ENCODE measurements around the gene TMEM244.
"Not testable (repeated sequence)": the region's sequence is repeated elsewhere in the genome, so short reads cannot be mapped to it uniquely, and the experiment has no call there.

The TMEM244 gene

DNA sequence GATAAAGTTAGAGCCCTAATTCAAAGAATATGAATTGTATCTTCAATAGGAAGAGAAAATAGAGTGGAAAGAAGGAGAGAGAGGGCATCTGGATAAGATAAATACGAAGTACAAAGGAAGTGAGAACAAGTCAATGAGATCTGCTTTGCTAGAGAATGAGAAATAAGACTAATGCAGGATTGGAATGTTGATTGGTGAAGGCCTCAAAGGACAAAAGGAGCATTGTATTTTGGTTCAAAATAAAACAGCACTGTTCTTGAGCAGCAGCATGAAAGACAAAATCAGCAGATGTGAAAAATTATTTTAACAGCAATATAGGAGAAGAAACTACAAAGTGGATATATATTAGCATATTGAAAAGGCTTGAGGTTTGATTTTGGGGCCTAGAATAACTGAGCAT is 5.1 kb upstream of the TMEM244 start:
- DNase-seq, result no peak

DNA sequence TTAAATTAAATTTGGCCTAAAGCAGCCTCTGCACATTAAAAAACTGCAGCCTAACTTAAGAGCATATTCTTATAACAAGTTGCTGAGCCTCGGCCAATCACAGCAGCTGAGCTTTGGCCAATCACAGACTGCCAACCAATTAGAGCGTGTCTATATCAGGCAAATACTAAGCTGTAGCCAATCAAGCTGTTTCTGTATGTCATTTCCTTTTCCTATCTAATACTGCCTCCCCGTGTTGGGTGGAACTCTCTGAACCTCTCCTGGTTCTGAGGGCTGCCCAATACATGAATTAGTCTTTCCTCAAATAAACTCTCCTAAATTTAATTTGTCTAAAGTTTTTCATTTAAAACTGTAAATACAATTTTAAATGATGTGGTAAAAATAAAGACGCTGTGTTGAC is 3.9 kb upstream of the TMEM244 start:
- no peak for DNase-seq

GRCh38 chr6:129863664-129864063 is 2.5 kb upstream of the TMEM244 start:
- no peak for DNase-seq

- no peak for DNase-seq
Observed at GRCh38 chr6:129859524-129859923, 1.6 kb downstream of the TMEM244 start.

- no peak for DNase-seq
Observed at GRCh38 chr6:129857838-129858237, 3.3 kb downstream of the TMEM244 start.

- peak; percentile 28 for DNase-seq
Observed at GRCh38 chr6:129853996-129854711, 7.0 kb downstream of the TMEM244 start.

GRCh38 chr6:129852257-129852858 is 8.8 kb downstream of the TMEM244 start:
- no peak for DNase-seq

DNA sequence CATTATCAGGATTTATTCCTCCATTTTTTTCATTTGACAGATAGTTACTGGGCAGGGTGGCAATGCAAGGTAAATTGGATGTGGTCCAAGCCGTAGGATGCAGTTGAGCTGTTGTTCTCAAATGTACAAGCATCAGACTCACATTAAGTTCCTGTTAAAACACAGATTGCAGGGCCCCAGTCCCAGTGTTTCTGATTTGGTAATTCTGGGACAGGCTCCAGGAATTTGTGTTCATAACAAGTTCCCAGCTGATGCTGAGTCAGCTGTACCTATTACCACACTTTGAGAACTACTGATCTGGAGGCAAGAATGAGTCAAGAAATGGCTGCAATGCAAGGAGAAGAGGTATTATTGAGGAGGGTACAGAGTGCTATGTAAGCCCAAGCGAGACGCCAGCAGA is 11.7 kb downstream of the TMEM244 start:
- DNase-seq, result no peak

GRCh38 chr6:129846761-129847160 is 14.4 kb downstream of the TMEM244 start:
- DNase-seq, result no peak

- no peak for DNase-seq
Observed at GRCh38 chr6:129845696-129846095, 15.4 kb downstream of the TMEM244 start.

- DNase-seq, result no peak
Observed at GRCh38 chr6:129844118-129844891, 16.8 kb downstream of the TMEM244 start.

DNA sequence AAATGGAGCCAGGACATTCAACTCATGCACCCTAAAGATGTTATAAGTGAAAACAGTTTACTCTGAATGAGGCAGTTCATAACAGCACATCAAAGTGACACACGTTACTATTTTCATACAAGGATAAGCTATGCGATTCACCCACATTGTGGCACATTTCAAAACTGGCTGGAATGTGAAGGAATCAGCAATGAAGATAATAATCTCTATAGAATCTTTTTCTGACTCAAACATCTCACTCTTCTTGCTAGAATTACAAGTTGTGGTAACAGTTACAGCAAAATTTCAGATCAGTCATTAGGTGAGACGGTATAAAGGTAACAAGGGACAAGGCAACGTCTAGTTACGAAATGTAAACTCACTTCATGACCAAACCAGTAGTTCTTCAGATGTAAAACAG is 17.5 kb downstream of the TMEM244 start:
- no peak for DNase-seq

GRCh38 chr6:129842881-129843409 is 18.2 kb downstream of the TMEM244 start:
- no peak for DNase-seq

DNA sequence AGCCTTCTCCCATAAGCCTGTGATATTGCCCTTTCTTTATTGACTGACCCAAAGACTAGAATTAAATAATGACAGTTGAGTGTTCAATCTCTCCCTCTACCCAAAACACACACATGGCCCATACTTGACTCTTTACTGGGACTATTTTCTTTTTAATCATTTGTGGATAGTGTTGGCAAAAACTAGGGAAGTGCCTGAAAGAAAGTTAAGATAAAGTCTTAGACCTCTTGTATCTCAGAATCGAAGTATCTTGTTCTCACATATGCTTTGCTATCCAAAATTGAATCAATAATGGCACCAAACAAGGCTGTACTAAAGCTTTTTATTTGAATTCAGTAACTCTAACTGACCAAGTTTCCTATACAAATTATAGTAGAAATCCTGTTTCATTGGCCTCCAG is 19.0 kb downstream of the TMEM244 start:
- no peak for DNase-seq

DNA sequence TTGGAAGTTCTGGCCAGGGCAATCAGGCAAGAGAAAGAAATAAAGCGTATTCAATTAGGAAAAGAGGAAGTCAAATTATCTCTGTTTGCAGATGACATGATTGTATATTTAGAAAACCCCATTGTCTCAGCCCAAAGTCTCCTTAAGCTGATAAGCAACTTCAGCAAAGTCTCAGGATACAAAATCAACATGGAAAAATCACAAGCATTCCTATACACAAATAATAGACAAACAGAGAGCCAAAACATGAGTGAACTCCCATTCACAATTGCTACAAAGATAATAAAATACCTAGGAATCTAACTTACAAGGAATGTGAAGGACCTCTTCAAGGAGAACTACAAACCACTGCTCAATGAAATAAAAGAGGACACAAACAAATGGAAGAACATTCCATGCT is 21.6 kb downstream of the TMEM244 start:
- DNase-seq, result not testable (repeated sequence)

GRCh38 chr6:129835691-129836090 is 25.4 kb downstream of the TMEM244 start:
- no peak for DNase-seq

DNA sequence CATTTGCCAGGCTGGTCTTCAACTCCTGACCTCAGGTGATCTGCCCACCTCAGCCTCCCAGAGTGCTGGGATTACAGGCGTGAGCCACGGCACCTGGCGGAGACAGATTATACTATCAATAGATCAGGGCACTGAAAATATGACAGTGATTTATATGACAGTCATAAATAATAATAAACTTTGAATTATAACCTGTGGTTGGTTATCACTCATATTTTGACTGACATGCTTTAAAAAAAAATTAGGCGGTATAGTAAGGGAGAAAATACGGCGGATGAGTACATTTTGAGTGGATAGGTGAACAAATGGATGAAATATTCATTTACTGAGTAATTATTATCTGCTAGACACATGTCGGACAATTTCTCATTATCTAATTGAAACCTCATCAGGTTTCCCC is 28.8 kb downstream of the TMEM244 start:
- no peak for DNase-seq

- DNase-seq, result no peak
Observed at GRCh38 chr6:129828229-129828628, 32.9 kb downstream of the TMEM244 start.

GRCh38 chr6:129818251-129818650 is 42.9 kb downstream of the TMEM244 start:
- DNase-seq, result no peak

DNA sequence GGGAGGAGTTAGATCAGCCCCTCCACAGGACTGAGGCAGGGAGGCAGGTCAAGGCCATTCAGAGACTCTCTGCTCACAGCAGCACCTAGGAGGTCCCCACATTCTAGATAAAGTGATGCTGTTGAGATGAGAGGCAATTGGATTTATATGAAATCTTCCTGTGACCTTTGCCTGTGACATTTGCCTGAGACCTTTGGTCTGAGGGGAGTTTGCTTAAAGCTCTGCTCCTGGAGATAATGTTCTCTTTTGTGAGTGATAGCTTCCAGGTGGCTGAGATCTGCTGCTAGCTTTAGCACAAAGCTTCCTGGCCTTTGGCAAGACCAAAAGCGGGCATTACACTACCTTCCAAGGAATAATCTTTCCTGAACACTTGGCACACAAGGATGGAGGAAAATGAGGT is 43.3 kb downstream of the TMEM244 start:
- no peak for DNase-seq

GRCh38 chr6:129817332-129817731 is 43.8 kb downstream of the TMEM244 start:
- no peak for DNase-seq

DNA sequence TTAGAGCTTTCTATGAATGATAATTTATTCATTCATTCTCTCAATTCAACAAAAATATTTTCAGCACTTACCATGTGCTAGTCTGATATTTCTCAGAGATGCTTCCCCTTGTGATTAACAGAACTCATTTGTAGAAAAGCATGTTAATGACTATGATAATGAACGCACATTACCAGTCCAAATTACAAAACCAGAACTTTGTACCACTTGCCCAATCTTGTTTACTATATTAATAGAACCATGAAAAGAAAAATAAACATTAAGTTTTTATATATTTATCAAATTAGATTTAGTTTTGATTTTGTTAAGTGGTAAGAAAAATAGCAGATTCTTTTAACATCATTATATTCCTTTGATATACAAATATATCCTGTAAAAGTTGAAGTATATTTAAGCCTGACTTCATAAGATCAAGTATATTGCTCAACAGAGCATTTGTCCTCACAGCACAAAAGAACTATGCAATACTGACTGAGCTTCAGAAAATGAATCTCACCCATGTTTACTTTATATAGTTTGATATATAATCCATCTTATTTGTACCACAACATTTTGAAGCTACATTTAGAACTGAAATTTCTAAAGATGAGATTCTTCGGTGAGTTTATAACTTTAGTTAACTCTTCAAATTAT is 48.9 kb downstream of the TMEM244 start:
- DNase-seq, result no peak

GRCh38 chr6:129807141-129807540 is 54.0 kb downstream of the TMEM244 start:
- DNase-seq, result not testable (repeated sequence)

All from COR-L47 (cell line).